HepG2 (cell line): ENCODE data around the gene ZNF548. TPM values are rescaled to one million over a fixed set of nuclear protein-coding genes. Genes with fewer than 3 reads are reported as not detected.

Experiments
- ATRX ChIP-seq: sonication (generic); formaldehyde crosslinking; IDR thresholded peaks from 2 replicates; pipeline ENCODE4 v1.4.0; 2020; ENCODE audit warnings: missing genetic modification reagents, borderline replicate concordance
- EZH2 ChIP-seq: conservative IDR thresholded peaks from 2 replicates; pipeline ENCODE4 v1.6.1; 2012; ENCODE audit warnings: mild to moderate bottlenecking, low read depth, low read length, moderate library complexity
- FOXK1 ChIP-seq: sonication (generic); formaldehyde crosslinking; IDR thresholded peaks from 2 replicates; pipeline ENCODE4 v1.4.0; 2020; ENCODE audit warnings: low read depth, missing genetic modification reagents, borderline replicate concordance
- FOXP1 ChIP-seq, 2 experiments: fragments of 450-650 bp in 1 of 2; IDR thresholded peaks; 2 replicates each; pipeline ENCODE4 v1.6.1; 2017 to 2018; ENCODE audit warnings: antibody characterized with exemption in 1 of 2
- FUBP1 ChIP-seq: sonication (generic); formaldehyde crosslinking; IDR thresholded peaks from 2 replicates; pipeline ENCODE4 v1.5.1; 2020; ENCODE audit warnings: missing genetic modification reagents, mild to moderate bottlenecking, borderline replicate concordance
- NFE2L1 ChIP-seq: sonication (generic); formaldehyde crosslinking; IDR thresholded peaks from 2 replicates; pipeline ENCODE4 v1.4.0; 2020; ENCODE audit warnings: missing genetic modification reagents, mild to moderate bottlenecking, borderline replicate concordance
- SRY ChIP-seq: sonication (generic); formaldehyde crosslinking; IDR thresholded peaks from 2 replicates; pipeline ENCODE4 v1.8.0; 2022; ENCODE audit warnings: mild to moderate bottlenecking, missing genetic modification reagents
- STAG1 ChIP-seq: sonication (generic); formaldehyde crosslinking; IDR thresholded peaks from 2 replicates; pipeline ENCODE4 v1.4.0; 2020; ENCODE audit warnings: missing genetic modification reagents
- TBP ChIP-seq: sonication (generic); formaldehyde crosslinking; IDR thresholded peaks from 2 replicates; pipeline ENCODE4 v1.5.0; 2020; ENCODE audit warnings: missing genetic modification reagents
- THYN1 ChIP-seq: sonication (generic); formaldehyde crosslinking; IDR thresholded peaks from 2 replicates; pipeline ENCODE4 v1.8.1; 2023; ENCODE audit warnings: low read depth, mild to moderate bottlenecking, moderate library complexity, missing genetic modification reagents, borderline replicate concordance
- ZFP36 ChIP-seq: fragments of 150-350 bp; IDR thresholded peaks from 2 replicates; pipeline ENCODE4 v1.6.1; 2018; ENCODE audit warnings: borderline replicate concordance, low read length, low read depth; ENCODE audit not compliant: partially characterized antibody
- ZIK1 ChIP-seq: sonication (generic); formaldehyde crosslinking; IDR thresholded peaks from 2 replicates; pipeline ENCODE4 v1.5.0; 2020; ENCODE audit warnings: mild to moderate bottlenecking, low read depth, missing genetic modification reagents, borderline replicate concordance
- ZNF10 ChIP-seq: sonication (generic); formaldehyde crosslinking; IDR thresholded peaks from 2 replicates; pipeline ENCODE4 v1.4.0; 2020; ENCODE audit warnings: mild to moderate bottlenecking, low read depth, missing genetic modification reagents, borderline replicate concordance
- ZNF225 ChIP-seq: sonication (generic); formaldehyde crosslinking; IDR thresholded peaks from 2 replicates; pipeline ENCODE4 v1.4.0; 2020; ENCODE audit warnings: mild to moderate bottlenecking, missing genetic modification reagents
- ZNF234 ChIP-seq: sonication (generic); formaldehyde crosslinking; conservative IDR thresholded peaks from 2 replicates; pipeline ENCODE4 v1.5.1; 2020; ENCODE audit warnings: mild to moderate bottlenecking, missing genetic modification reagents
- ZNF33A ChIP-seq: sonication (generic); formaldehyde crosslinking; IDR thresholded peaks from 2 replicates; pipeline ENCODE4 v1.5.1; 2020; ENCODE audit warnings: missing genetic modification reagents, mild to moderate bottlenecking, moderate library complexity, borderline replicate concordance
- ZNF878 ChIP-seq: sonication (generic); formaldehyde crosslinking; IDR thresholded peaks from 2 replicates; pipeline ENCODE4 v1.8.1; 2023; ENCODE audit warnings: mild to moderate bottlenecking, missing genetic modification reagents, moderate library complexity
- ZNF883 ChIP-seq: sonication (generic); formaldehyde crosslinking; IDR thresholded peaks from 2 replicates; pipeline ENCODE4 v1.5.1; 2020; ENCODE audit warnings: mild to moderate bottlenecking, missing genetic modification reagents; ENCODE audit errors: not compliant biosample characterization
- ZSCAN9 ChIP-seq: IDR thresholded peaks from 2 replicates; pipeline ENCODE4 v1.6.1; 2016; ENCODE audit warnings: borderline replicate concordance
- polyA plus RNA-seq, 8 experiments: library from polyadenylated mRNA; depleted of rRNA in 3 of 8; stranded (reverse) in 7 of 8; unstranded in 1 of 8; fragments of >200 nt; fragmentation: Illumina TruSeq in 4 of 8; extraction: Trizol in 4 of 8; gene quantifications; 2 replicates each; pipeline versions ENCODE4 v1.2.1 to v1.2.3, GENCODE V29; 2011 to 2016; ENCODE audit warnings: low read depth in 4 of 8, missing spikeins in 1 of 8, mixed read lengths in 1 of 8; ENCODE audit not compliant: insufficient read depth in 1 of 8
- total RNA-seq, 5 experiments: library from RNA; depleted of rRNA; stranded (reverse); fragments of >200 nt; fragmentation: Illumina TruSeq; extraction: Trizol; gene quantifications; 2 replicates each; pipeline ENCODE4 v1.2.3, GENCODE V29; 2016; ENCODE audit warnings: low read depth in 1 of 5
- TF ChIP-seq, protein P1 (sequence below): sonication (generic); formaldehyde crosslinking; IDR thresholded peaks from 2 replicates; pipeline ENCODE4 v1.8.1; 2023; ENCODE audit warnings: mild to moderate bottlenecking, missing genetic modification reagents
- TF ChIP-seq, protein P2 (sequence below): sonication (generic); formaldehyde crosslinking; IDR thresholded peaks from 2 replicates; pipeline ENCODE4 v1.4.0; 2020; ENCODE audit warnings: missing genetic modification reagents

Gene ZNF548
- total and polyA plus RNA-seq, 2 of the 13 experiments (the other 11 are each of a cell fraction or from before 2014, with no cell fraction given): 19.6 to 24.9 TPM

DNA sequence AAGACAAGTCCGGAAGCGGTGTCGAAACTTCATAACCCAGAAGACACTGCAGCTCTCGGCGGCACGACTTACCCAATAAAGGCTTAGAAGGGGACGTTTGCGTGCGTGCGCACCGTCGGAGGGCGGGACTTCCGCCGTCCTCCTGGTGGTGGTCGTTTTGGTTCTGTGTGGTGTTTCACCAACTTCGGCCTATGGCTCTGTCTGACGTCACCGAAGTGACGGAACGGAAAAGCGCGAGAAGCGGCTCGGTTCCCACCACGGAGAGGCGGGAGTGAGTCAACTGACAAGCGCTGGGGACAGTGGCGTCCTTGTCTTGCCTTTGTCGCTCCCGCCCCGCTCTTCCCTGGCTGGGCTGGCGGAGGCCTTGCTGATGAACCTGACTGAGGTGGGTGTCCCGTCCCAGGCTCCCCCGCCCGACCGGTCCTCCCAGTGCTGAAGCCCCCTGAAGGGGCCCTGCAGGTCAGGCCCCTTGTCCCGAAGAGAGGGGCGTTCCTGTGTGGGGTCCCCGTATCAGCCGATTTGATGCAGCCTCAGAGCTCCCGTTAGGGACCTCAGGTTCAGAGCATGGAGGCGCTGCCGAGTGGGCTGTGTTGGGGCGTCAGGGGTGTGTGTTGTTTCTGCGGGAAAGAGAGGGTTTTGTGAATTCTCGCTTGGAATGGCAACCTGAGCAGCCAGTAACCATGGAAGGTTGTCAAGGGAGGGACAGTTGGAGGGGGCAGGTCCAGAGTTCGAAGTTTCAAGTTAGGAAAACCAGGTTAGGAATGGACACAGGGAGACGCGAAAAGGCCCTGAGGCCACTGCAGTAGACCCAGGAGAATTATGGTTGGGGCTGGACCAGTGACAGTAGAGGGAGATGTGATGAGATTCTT lies at the start of gene ZNF548 (continued):
- TF ChIP-seq ZNF10 (CRISPR knock-in tag) (no peak), SRY (CRISPR knock-in tag) (0 out of 2 replicates have a peak, but pooled peaks have one; percentile 70), ZSCAN9 (CRISPR knock-in tag) (no peak; the same call in 1 of the 2 replicates), THYN1 (CRISPR knock-in tag) (no peak), ZNF33A (CRISPR knock-in tag) (no peak), FOXK1 (CRISPR knock-in tag) (peak; percentile 89; the same call in 1 of the 2 replicates), ZNF234 (CRISPR knock-in tag) (0 out of 2 replicates have a peak, but pooled peaks have one; percentile 24), ATRX (no peak), ZFP36 (no peak), TBP (no peak), ZIK1 (CRISPR knock-in tag) (peak; percentile 38; the same call in 1 of the 2 replicates), FOXP1 (IDR thresholded peaks at IDR 0.05) (no peak), FOXP1 (CRISPR knock-in tag; IDR thresholded peaks at IDR 0.05) (no peak), EZH2 (no peak), ZNF878 (CRISPR knock-in tag) (no peak), NFE2L1 (no peak), ZNF883 (CRISPR knock-in tag) (no peak), FUBP1 (CRISPR knock-in tag) (no peak), ZNF225 (peak; percentile 47; the same call in 1 of the 2 replicates), STAG1 (CRISPR knock-in tag) (no peak)
- TF ChIP-seq, protein P1, sequence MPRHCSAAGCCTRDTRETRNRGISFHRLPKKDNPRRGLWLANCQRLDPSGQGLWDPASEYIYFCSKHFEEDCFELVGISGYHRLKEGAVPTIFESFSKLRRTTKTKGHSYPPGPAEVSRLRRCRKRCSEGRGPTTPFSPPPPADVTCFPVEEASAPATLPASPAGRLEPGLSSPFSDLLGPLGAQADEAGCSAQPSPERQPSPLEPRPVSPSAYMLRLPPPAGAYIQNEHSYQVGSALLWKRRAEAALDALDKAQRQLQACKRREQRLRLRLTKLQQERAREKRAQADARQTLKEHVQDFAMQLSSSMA (CRISPR knock-in tag): no peak
- TF ChIP-seq, protein P2, sequence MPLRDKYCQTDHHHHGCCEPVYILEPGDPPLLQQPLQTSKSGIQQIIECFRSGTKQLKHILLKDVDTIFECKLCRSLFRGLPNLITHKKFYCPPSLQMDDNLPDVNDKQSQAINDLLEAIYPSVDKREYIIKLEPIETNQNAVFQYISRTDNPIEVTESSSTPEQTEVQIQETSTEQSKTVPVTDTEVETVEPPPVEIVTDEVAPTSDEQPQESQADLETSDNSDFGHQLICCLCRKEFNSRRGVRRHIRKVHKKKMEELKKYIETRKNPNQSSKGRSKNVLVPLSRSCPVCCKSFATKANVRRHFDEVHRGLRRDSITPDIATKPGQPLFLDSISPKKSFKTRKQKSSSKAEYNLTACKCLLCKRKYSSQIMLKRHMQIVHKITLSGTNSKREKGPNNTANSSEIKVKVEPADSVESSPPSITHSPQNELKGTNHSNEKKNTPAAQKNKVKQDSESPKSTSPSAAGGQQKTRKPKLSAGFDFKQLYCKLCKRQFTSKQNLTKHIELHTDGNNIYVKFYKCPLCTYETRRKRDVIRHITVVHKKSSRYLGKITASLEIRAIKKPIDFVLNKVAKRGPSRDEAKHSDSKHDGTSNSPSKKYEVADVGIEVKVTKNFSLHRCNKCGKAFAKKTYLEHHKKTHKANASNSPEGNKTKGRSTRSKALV (CRISPR knock-in tag): no peak
